Stimulated activated CD8-positive, alpha-beta memory T cell treated with anti-CD3 and anti-CD28 coated beads, Interleukin-15, amount 100 ng/mL, for 48 hours (primary cell): ENCODE results near the gene NACA.

Experiments
- DNase-seq, 2 donors: peaks; one replicate each; pipeline ENCODE4 v3.0.0-alpha.2; 2020; ENCODE audit warnings: low read depth in 2 of 2

The NACA gene

GRCh38 chr12:56688129-56688845, 36.8 kb downstream of the NACA start, which contains the start of gene PTGES3:
PTGES3 (minus strand) TSS chr12:56688284; CDS start chr12:56687999, 285 bp downstream.
- DNase-seq, result peak; percentile 97 to 98

GRCh38 chr12:56687223-56688128, 37.6 kb downstream of the NACA start:
- no peak for DNase-seq

GRCh38 chr12:56684745-56685359, 40.2 kb downstream of the NACA start:
- DNase-seq, result no peak

GRCh38 chr12:56682323-56682722, 42.8 kb downstream of the NACA start:
- DNase-seq, result no peak

GRCh38 chr12:56679883-56680575, 45.1 kb downstream of the NACA start:
- no peak for DNase-seq

- no peak for DNase-seq
Measured at GRCh38 chr12:56678852-56679251, 46.2 kb downstream of the NACA start.

- no peak for DNase-seq
Measured at GRCh38 chr12:56677680-56678079, 47.4 kb downstream of the NACA start.

GRCh38 chr12:56676851-56677580, 48.1 kb downstream of the NACA start:
- DNase-seq, result no peak

- no peak for DNase-seq
Measured at GRCh38 chr12:56671608-56672007, 53.5 kb downstream of the NACA start.

- DNase-seq, result no peak
Measured at GRCh38 chr12:56670836-56671235, 54.3 kb downstream of the NACA start.

GRCh38 chr12:56668197-56668457, 57.0 kb downstream of the NACA start:
- DNase-seq, result no peak
